T47D (cell line): ENCODE data around the gene MYO3B.
"Not testable (repeated sequence)": the region's sequence is repeated elsewhere in the genome, so short reads cannot be mapped to it uniquely, and the experiment has no call there.

ENCODE experiments used
- DNase-seq, 2 experiments: peaks; one replicate each; pipeline versions ENCODE4 v3.0.0 to v3.0.0-alpha.2; 2011 to 2012; ENCODE audit warnings: low read depth in 1 of 2, low spot score in 1 of 2
- JUND ChIP-seq: IDR thresholded peaks from 2 replicates; pipeline ENCODE4 v1.6.1; 2012; ENCODE audit warnings: low read depth
- in situ Hi-C: cut with HindIII; loops from 2 replicates; pipeline ENCODE4 v1.10.0; 2016; ENCODE audit warnings: low sequenced_read_pairs, low pct_unique_long_range_greater_than_20kb

The MYO3B gene

GRCh38 chr2:170271340-170271739 lies 93.4 kb downstream of the MYO3B start:
- no peak for TF ChIP-seq JUND
- DNase-seq = no peak
- in situ Hi-C loops = no loop called here

GRCh38 chr2:170276056-170276455 lies 98.1 kb downstream of the MYO3B start:
- TF ChIP-seq JUND = no peak
- DNase-seq = no peak
- in situ Hi-C loops = no loop called here

- in situ Hi-C loops = no loop called here
- DNase-seq = no peak
- no peak for TF ChIP-seq JUND
Measured at GRCh38 chr2:170276925-170277629, 99.1 kb downstream of the MYO3B start.

GRCh38 chr2:170277951-170278350 lies 100.0 kb downstream of the MYO3B start:
- DNase-seq = no peak
- TF ChIP-seq JUND = no peak
- in situ Hi-C loops = no loop called here

GRCh38 chr2:170279615-170280014 lies 101.7 kb downstream of the MYO3B start:
- DNase-seq, in situ Hi-C loops: not testable (repeated sequence)

- no peak for DNase-seq
Measured at GRCh38 chr2:170282851-170283250, 104.9 kb downstream of the MYO3B start.

GRCh38 chr2:170284205-170284604 lies 106.3 kb downstream of the MYO3B start:
- TF ChIP-seq JUND = no peak
- no peak for DNase-seq
- in situ Hi-C loops = no loop called here

More at GRCh38 chr2:170282851-170283250, 104.9 kb downstream of the MYO3B start:
- in situ Hi-C loops = no loop called here
- no peak for TF ChIP-seq JUND

GRCh38 chr2:170288859-170289258 lies 110.9 kb downstream of the MYO3B start:
- no peak for TF ChIP-seq JUND
- in situ Hi-C loops = no loop called here
- DNase-seq = no peak

- in situ Hi-C loops = no loop called here
- TF ChIP-seq JUND = no peak
- no peak for DNase-seq
Measured at GRCh38 chr2:170291474-170291873, 113.5 kb downstream of the MYO3B start.

- DNase-seq = no peak
- in situ Hi-C loops = no loop called here
- no peak for TF ChIP-seq JUND
Measured at GRCh38 chr2:170292415-170292814, 114.5 kb downstream of the MYO3B start.

- in situ Hi-C loops = no loop called here
- no peak for DNase-seq
- TF ChIP-seq JUND = no peak
Measured at GRCh38 chr2:170297496-170297895, 119.5 kb downstream of the MYO3B start.

GRCh38 chr2:170298115-170298514 lies 120.2 kb downstream of the MYO3B start:
- in situ Hi-C loops = no loop called here
- TF ChIP-seq JUND = no peak
- no peak for DNase-seq

- in situ Hi-C loops = no loop called here
- TF ChIP-seq JUND = no peak
- no peak for DNase-seq
Measured at GRCh38 chr2:170298861-170299429, 121.0 kb downstream of the MYO3B start.

GRCh38 chr2:170300993-170301392 lies 123.0 kb downstream of the MYO3B start:
- DNase-seq = no peak
- in situ Hi-C loops = no loop called here
- TF ChIP-seq JUND = no peak
